SK-N-SH (cell line): ENCODE results near the gene TGM4.
"Not testable (repeated sequence)": the region's sequence is repeated elsewhere in the genome, so short reads cannot be mapped to it uniquely, and the experiment has no call there.

Experiments used
- CHD2 ChIP-seq: fragments of 150-350 bp; IDR thresholded peaks from 2 replicates; pipeline ENCODE4 v1.6.1; 2018; ENCODE audit warnings: low read length; ENCODE audit not compliant: partially characterized antibody
- POLR2AphosphoS5 ChIP-seq: IDR thresholded peaks from 2 replicates; pipeline ENCODE4 v1.6.1; 2012; ENCODE audit warnings: low read depth, low read length
- TAF1 ChIP-seq: IDR thresholded peaks from 2 replicates; pipeline ENCODE4 v1.6.1; 2012; ENCODE audit warnings: low read depth, mild to moderate bottlenecking, low read length, moderate library complexity, borderline replicate concordance
- TF ChIP-seq, protein P1 (sequence below): fragments of 200-600 bp; sonication (generic); IDR thresholded peaks from 2 replicates; pipeline ENCODE4 v1.6.1; 2017; ENCODE audit warnings: antibody characterized with exemption, mild to moderate bottlenecking, moderate library complexity
- TF ChIP-seq, protein P2 (sequence below): IDR thresholded peaks from 2 replicates; pipeline ENCODE4 v1.6.1; 2012; ENCODE audit warnings: mild to moderate bottlenecking, low read depth, low read length, moderate library complexity

- TF ChIP-seq TAF1, POLR2AphosphoS5, CHD2: not testable (repeated sequence)
- TF ChIP-seq, protein P1, sequence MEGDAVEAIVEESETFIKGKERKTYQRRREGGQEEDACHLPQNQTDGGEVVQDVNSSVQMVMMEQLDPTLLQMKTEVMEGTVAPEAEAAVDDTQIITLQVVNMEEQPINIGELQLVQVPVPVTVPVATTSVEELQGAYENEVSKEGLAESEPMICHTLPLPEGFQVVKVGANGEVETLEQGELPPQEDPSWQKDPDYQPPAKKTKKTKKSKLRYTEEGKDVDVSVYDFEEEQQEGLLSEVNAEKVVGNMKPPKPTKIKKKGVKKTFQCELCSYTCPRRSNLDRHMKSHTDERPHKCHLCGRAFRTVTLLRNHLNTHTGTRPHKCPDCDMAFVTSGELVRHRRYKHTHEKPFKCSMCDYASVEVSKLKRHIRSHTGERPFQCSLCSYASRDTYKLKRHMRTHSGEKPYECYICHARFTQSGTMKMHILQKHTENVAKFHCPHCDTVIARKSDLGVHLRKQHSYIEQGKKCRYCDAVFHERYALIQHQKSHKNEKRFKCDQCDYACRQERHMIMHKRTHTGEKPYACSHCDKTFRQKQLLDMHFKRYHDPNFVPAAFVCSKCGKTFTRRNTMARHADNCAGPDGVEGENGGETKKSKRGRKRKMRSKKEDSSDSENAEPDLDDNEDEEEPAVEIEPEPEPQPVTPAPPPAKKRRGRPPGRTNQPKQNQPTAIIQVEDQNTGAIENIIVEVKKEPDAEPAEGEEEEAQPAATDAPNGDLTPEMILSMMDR: not testable (repeated sequence)
- TF ChIP-seq, protein P2, sequence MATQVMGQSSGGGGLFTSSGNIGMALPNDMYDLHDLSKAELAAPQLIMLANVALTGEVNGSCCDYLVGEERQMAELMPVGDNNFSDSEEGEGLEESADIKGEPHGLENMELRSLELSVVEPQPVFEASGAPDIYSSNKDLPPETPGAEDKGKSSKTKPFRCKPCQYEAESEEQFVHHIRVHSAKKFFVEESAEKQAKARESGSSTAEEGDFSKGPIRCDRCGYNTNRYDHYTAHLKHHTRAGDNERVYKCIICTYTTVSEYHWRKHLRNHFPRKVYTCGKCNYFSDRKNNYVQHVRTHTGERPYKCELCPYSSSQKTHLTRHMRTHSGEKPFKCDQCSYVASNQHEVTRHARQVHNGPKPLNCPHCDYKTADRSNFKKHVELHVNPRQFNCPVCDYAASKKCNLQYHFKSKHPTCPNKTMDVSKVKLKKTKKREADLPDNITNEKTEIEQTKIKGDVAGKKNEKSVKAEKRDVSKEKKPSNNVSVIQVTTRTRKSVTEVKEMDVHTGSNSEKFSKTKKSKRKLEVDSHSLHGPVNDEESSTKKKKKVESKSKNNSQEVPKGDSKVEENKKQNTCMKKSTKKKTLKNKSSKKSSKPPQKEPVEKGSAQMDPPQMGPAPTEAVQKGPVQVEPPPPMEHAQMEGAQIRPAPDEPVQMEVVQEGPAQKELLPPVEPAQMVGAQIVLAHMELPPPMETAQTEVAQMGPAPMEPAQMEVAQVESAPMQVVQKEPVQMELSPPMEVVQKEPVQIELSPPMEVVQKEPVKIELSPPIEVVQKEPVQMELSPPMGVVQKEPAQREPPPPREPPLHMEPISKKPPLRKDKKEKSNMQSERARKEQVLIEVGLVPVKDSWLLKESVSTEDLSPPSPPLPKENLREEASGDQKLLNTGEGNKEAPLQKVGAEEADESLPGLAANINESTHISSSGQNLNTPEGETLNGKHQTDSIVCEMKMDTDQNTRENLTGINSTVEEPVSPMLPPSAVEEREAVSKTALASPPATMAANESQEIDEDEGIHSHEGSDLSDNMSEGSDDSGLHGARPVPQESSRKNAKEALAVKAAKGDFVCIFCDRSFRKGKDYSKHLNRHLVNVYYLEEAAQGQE: not testable (repeated sequence)
Observed at GRCh38 chr3:44856663-44857062, 17.7 kb upstream of the TGM4 start.
